ENCODE results near the gene COMMD10.
A peak's percentile ranks its signal among the peaks of the same experiment; 100 is the strongest.

COMMD10 gene

GRCh38 chr5:116084871-116085715, at the start of gene COMMD10:
COMMD10 (plus strand) TSS chr5:116085025.
- no peak for TF ChIP-seq CTCF (IDR thresholded peaks at IDR 0.05; ENCODE audit: control insufficient read depth, extremely low read depth, insufficient read depth)
- peak within 1 kb of the TSS; percentile 88 for H3K4me3 ChIP-seq (ENCODE audit: low read depth, low read length)
- peak; percentile 49 for DNase-seq (ENCODE audit: low read depth)

GRCh38 chr5:116035123-116035522, 49.7 kb upstream of the COMMD10 start:
- no peak for TF ChIP-seq CTCF (IDR thresholded peaks at IDR 0.05; ENCODE audit: control insufficient read depth, extremely low read depth, insufficient read depth)
- no peak for DNase-seq (ENCODE audit: low read depth)
- H3K4me3 ChIP-seq (ENCODE audit: low read depth, low read length), result no peak overlapping the region

GRCh38 chr5:116037236-116037822, 47.5 kb upstream of the COMMD10 start:
- DNase-seq (ENCODE audit: low read depth), result no peak
- no peak overlapping the region for H3K4me3 ChIP-seq (ENCODE audit: low read depth, low read length)
- TF ChIP-seq CTCF (IDR thresholded peaks at IDR 0.05; ENCODE audit: control insufficient read depth, extremely low read depth, insufficient read depth), result peak; percentile 33

GRCh38 chr5:116038817-116039216, 46.0 kb upstream of the COMMD10 start:
- H3K4me3 ChIP-seq (ENCODE audit: low read depth, low read length), result no peak overlapping the region
- no peak for DNase-seq (ENCODE audit: low read depth)
- no peak for TF ChIP-seq CTCF (IDR thresholded peaks at IDR 0.05; ENCODE audit: control insufficient read depth, extremely low read depth, insufficient read depth)

- TF ChIP-seq CTCF (IDR thresholded peaks at IDR 0.05; ENCODE audit: control insufficient read depth, extremely low read depth, insufficient read depth), result no peak
- DNase-seq (ENCODE audit: low read depth), result no peak
- no peak overlapping the region for H3K4me3 ChIP-seq (ENCODE audit: low read depth, low read length)
These were observed 42.5 kb upstream of the COMMD10 start for GRCh38 chr5:116042375-116042774.

- no peak for DNase-seq (ENCODE audit: low read depth)
- TF ChIP-seq CTCF (IDR thresholded peaks at IDR 0.05; ENCODE audit: control insufficient read depth, extremely low read depth, insufficient read depth), result no peak
- no peak overlapping the region for H3K4me3 ChIP-seq (ENCODE audit: low read depth, low read length)
These were observed 40.8 kb upstream of the COMMD10 start for GRCh38 chr5:116044073-116044472.
